HCT116 (cell line): ENCODE data around the gene DRC7.

Experiments used
- CEBPB ChIP-seq: IDR thresholded peaks from 2 replicates; pipeline ENCODE4 v1.6.1; 2012; ENCODE audit warnings: low read depth
- EZH2 ChIP-seq: fragments of 200-600 bp; sonication (generic); IDR thresholded peaks from 2 replicates; pipeline ENCODE4 v1.6.1; 2017; ENCODE audit warnings: antibody characterized with exemption, mixed run types
- EZH2phosphoT487 ChIP-seq: fragments of 200-600 bp; IDR thresholded peaks from 2 replicates; pipeline ENCODE4 v1.6.1; 2018; ENCODE audit warnings: antibody characterized with exemption, borderline replicate concordance
- FOSL1 ChIP-seq: IDR thresholded peaks from 2 replicates; pipeline ENCODE4 v1.6.1; 2012; ENCODE audit warnings: low read depth
- POLR2A ChIP-seq: IDR thresholded peaks from 2 replicates; pipeline ENCODE4 v1.7.0; 2011; ENCODE audit warnings: borderline replicate concordance; ENCODE audit not compliant: insufficient read depth, insufficient read length; ENCODE audit errors: extremely low read depth
- POLR2AphosphoS5 ChIP-seq: IDR thresholded peaks from 2 replicates; pipeline ENCODE4 v1.6.1; 2011; ENCODE audit warnings: mild to moderate bottlenecking, low read depth, low read length, moderate library complexity
- RAD21 ChIP-seq: IDR thresholded peaks from 2 replicates; pipeline ENCODE4 v1.6.1; 2012; ENCODE audit warnings: low read depth, mild to moderate bottlenecking
- YY1 ChIP-seq: IDR thresholded peaks from 2 replicates; pipeline ENCODE4 v1.6.1; 2011; ENCODE audit warnings: low read length, low read depth, moderate library complexity, mild to moderate bottlenecking; ENCODE audit not compliant: insufficient replicate concordance; ENCODE audit errors: extremely low read depth
- ZFX ChIP-seq: fragments of 450-650 bp; IDR thresholded peaks from 2 replicates; pipeline ENCODE4 v1.6.1; 2017
- TF ChIP-seq, protein P1 (sequence below): IDR thresholded peaks from 2 replicates; pipeline ENCODE4 v1.6.1; 2012
- TF ChIP-seq, protein P2 (sequence below), 3 experiments: fragments of 200-600 bp in 1 of 3; sonication (generic) in 1 of 3; IDR thresholded peaks in 2 of 3; conservative IDR thresholded peaks in 1 of 3; 2 replicates each; pipeline ENCODE4 v1.5.1; 2012 to 2017; ENCODE audit warnings: low read depth in 2 of 3, low read length in 2 of 3, antibody characterized with exemption in 1 of 3, borderline replicate concordance in 1 of 3, control low read depth in 1 of 3, mild to moderate bottlenecking in 1 of 3, mixed read lengths in 1 of 3, mixed run types in 1 of 3, moderate library complexity in 1 of 3; ENCODE audit not compliant: insufficient read depth in 1 of 3
- TF ChIP-seq, protein P3 (sequence below): IDR thresholded peaks from 2 replicates; pipeline ENCODE4 v1.6.1; 2012; ENCODE audit warnings: low read depth
- TF ChIP-seq, protein P4 (sequence below): IDR thresholded peaks from 2 replicates; pipeline ENCODE4 v1.6.1; 2012
- TF ChIP-seq, protein P5 (sequence below): IDR thresholded peaks from 2 replicates; pipeline ENCODE4 v1.6.1; 2011; ENCODE audit warnings: mild to moderate bottlenecking, low read length, moderate library complexity; ENCODE audit not compliant: insufficient replicate concordance; ENCODE audit errors: extremely low read depth

DNA sequence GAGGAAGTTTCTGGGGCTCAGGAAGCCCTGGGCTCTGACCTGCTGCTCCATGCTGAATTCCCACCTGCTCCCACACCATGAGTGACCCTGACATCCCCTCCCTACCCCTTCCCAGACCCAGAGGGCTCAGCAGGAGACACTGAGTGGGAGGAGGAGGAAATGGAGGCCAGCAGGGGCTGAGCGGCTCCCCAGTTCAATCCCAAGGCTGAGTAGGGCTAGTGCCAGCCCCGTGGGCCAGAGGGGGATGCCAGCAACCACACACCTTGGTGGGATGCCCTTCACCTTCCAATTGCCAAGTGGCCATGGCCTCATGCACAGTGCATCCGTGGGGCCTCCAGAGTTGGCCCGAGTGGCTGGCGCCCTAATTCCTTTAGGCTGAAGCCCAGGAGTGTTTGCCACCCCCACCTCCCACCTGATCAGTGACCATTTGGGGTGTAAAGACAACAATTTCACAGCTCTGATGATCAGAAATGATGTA is 27.5 kb upstream of the DRC7 start:
- TF ChIP-seq, protein P1, sequence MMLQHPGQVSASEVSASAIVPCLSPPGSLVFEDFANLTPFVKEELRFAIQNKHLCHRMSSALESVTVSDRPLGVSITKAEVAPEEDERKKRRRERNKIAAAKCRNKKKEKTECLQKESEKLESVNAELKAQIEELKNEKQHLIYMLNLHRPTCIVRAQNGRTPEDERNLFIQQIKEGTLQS: no peak
- TF ChIP-seq ZFX (no peak), EZH2 (no peak), EZH2phosphoT487 (no peak), POLR2AphosphoS5 (no peak), YY1 (no peak), RAD21 (no peak), FOSL1 (no peak), CEBPB (no peak), POLR2A (no peak)
- TF ChIP-seq, protein P2, sequence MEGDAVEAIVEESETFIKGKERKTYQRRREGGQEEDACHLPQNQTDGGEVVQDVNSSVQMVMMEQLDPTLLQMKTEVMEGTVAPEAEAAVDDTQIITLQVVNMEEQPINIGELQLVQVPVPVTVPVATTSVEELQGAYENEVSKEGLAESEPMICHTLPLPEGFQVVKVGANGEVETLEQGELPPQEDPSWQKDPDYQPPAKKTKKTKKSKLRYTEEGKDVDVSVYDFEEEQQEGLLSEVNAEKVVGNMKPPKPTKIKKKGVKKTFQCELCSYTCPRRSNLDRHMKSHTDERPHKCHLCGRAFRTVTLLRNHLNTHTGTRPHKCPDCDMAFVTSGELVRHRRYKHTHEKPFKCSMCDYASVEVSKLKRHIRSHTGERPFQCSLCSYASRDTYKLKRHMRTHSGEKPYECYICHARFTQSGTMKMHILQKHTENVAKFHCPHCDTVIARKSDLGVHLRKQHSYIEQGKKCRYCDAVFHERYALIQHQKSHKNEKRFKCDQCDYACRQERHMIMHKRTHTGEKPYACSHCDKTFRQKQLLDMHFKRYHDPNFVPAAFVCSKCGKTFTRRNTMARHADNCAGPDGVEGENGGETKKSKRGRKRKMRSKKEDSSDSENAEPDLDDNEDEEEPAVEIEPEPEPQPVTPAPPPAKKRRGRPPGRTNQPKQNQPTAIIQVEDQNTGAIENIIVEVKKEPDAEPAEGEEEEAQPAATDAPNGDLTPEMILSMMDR (IDR thresholded peaks at IDR 0.05 in 2 of 3, conservative IDR thresholded peaks at IDR 0.05 in 1 of 3; ENCODE audit: borderline replicate concordance in 1 of 3, insufficient read depth in 1 of 3, low read depth in 2 of 3, low read length in 2 of 3): no peak
- TF ChIP-seq, protein P3, sequence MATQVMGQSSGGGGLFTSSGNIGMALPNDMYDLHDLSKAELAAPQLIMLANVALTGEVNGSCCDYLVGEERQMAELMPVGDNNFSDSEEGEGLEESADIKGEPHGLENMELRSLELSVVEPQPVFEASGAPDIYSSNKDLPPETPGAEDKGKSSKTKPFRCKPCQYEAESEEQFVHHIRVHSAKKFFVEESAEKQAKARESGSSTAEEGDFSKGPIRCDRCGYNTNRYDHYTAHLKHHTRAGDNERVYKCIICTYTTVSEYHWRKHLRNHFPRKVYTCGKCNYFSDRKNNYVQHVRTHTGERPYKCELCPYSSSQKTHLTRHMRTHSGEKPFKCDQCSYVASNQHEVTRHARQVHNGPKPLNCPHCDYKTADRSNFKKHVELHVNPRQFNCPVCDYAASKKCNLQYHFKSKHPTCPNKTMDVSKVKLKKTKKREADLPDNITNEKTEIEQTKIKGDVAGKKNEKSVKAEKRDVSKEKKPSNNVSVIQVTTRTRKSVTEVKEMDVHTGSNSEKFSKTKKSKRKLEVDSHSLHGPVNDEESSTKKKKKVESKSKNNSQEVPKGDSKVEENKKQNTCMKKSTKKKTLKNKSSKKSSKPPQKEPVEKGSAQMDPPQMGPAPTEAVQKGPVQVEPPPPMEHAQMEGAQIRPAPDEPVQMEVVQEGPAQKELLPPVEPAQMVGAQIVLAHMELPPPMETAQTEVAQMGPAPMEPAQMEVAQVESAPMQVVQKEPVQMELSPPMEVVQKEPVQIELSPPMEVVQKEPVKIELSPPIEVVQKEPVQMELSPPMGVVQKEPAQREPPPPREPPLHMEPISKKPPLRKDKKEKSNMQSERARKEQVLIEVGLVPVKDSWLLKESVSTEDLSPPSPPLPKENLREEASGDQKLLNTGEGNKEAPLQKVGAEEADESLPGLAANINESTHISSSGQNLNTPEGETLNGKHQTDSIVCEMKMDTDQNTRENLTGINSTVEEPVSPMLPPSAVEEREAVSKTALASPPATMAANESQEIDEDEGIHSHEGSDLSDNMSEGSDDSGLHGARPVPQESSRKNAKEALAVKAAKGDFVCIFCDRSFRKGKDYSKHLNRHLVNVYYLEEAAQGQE: no peak
- TF ChIP-seq, protein P4, sequence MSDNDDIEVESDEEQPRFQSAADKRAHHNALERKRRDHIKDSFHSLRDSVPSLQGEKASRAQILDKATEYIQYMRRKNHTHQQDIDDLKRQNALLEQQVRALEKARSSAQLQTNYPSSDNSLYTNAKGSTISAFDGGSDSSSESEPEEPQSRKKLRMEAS: no peak
- TF ChIP-seq, protein P5, sequence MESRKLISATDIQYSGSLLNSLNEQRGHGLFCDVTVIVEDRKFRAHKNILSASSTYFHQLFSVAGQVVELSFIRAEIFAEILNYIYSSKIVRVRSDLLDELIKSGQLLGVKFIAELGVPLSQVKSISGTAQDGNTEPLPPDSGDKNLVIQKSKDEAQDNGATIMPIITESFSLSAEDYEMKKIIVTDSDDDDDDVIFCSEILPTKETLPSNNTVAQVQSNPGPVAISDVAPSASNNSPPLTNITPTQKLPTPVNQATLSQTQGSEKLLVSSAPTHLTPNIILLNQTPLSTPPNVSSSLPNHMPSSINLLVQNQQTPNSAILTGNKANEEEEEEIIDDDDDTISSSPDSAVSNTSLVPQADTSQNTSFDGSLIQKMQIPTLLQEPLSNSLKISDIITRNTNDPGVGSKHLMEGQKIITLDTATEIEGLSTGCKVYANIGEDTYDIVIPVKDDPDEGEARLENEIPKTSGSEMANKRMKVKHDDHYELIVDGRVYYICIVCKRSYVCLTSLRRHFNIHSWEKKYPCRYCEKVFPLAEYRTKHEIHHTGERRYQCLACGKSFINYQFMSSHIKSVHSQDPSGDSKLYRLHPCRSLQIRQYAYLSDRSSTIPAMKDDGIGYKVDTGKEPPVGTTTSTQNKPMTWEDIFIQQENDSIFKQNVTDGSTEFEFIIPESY: no peak
